ENCODE data around the gene SCAMP2.
"Not testable (repeated sequence)": the region's sequence is repeated elsewhere in the genome, so short reads cannot be mapped to it uniquely, and the experiment has no call there.

The SCAMP2 gene, protein sequence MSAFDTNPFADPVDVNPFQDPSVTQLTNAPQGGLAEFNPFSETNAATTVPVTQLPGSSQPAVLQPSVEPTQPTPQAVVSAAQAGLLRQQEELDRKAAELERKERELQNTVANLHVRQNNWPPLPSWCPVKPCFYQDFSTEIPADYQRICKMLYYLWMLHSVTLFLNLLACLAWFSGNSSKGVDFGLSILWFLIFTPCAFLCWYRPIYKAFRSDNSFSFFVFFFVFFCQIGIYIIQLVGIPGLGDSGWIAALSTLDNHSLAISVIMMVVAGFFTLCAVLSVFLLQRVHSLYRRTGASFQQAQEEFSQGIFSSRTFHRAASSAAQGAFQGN

DNA sequence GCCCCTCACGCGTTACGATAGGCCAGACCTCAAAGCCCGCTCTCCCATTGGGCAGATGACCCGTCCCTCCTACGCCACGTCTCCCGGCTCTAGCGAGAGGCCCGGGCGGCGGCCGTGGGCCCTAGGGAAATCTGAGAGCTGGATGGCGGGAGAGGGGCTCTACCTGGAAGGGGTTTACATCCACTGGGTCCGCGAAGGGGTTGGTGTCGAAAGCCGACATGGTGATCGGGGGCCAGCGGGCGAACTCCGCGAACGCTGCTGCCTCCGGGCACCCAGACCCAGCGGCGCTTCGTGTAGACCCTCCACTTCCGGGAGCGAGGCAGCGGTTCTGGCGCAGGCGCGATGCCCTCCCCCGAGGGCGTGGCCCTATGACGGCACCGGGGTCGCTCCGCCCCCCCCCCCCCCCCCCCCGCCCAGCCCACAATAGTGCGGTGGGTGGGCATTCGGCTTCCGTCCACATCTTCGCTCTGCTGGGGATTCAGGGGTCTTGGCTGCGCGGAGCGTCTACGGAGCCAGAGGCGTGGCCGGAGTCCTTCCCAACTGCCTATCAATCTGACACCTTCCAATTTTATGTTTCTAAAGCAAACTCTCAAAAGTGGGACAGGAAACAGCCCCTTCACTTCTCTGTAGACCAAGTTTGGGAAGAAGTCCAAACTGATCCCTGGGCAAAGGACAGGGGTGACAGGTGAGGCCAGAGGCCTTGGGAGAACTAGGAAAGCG lies at the start of gene SCAMP2:
Gene SCAMP2, minus strand, starts transcription at position 330 of the 720 bp plus-strand sequence. Its CDS starts 110 bp downstream, at position 220.
- DNase-seq (ENCODE audit: low read depth): peak; percentile 81

DNA sequence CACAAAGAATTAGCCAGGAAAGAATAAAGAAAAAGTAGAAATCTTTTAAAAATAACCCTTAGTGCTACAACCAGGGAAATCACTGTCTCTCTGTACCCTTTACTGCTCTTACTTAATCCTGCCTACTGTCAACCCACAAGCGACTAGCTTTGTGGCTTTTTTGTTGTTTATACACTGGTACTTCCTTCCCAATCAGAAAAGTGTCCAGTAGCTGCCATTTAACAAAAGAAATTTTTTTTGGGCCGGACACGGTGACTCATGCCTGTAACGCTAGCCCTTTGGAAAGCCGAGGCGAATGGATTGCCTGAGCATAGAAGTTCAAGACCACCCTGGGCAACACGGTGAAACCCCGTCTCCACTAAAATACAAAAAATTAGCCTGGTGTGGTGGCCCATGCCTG lies 47.3 kb upstream of the SCAMP2 start:
- DNase-seq (ENCODE audit: low read depth): no peak

DNA sequence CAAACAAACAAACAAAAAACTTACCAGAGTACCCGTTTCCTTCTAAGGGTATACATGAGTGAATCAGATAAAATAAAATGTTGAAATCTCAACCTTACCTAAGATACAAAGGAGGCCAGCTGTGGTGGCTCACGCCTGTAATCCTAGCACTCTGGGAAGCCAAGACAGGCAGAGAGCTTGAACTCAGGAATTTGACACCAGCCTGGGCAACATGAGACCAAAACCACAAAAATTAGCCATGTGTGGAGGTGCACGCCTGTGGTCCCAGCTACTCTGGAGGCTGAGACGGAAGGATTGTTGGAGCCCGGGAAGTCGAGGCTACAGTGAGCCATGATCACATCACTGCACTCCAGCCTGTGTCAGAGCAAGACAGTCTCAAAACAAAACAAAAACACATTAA lies 44.5 kb upstream of the SCAMP2 start:
- DNase-seq (ENCODE audit: low read depth): no peak

DNA sequence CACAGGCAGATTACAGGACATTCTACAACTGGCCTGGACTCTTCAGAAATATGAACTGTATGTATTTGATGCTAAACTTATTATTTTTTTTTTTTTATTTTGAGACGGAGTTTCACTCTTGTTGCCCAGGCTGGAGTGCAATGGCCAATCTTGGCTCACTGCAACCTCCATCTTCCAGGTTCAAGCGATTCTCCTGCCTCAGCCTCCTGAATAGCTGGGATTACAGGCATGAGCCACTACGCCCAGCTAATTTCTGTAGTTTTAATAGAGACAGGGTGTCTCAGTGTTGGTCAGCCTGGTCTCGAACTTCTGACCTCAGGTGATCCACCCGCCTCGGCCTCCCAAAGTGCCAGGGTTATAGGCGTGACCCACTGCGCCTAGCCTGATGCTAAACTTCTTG lies 40.6 kb upstream of the SCAMP2 start:
- DNase-seq (ENCODE audit: low read depth): not testable (repeated sequence)

DNA sequence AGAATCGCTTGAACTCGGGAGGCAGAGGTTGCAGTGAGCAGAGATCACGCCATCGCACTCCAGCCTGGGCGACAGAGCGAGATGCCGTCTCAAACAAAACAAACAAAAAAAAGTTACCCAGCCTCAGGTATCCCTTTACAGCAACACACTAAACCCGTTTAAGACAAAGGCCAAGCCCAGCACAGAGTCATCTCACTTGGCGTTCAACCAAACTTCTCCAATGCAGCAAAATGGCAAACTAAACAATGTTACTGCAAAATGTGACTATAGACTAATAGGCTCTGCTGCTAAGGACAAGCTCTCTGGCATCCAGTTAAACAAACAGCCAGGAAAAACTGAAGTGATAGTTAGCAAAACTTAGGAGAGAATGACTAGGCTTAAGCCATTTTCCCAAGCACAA lies 39.9 kb upstream of the SCAMP2 start:
- DNase-seq (ENCODE audit: low read depth): no peak

DNA sequence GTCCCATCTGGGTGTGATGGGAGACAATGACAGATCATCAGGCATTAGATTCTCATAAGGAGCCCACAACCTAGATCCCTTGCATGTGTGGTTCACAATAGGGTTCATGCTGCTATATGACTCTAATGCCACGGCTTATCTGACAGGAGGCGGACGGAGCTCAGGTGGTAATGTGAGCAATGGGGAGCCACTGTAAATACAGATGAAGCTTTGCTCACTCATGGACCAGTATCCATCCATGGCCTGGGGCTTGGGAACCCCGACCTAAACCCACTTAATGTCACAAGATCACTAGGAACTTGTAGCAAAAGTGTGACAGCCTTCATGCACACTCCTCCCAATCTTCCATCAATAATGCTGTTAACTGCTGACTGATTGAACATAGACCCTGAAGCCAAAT lies 35.5 kb upstream of the SCAMP2 start:
- DNase-seq (ENCODE audit: low read depth): no peak

DNA sequence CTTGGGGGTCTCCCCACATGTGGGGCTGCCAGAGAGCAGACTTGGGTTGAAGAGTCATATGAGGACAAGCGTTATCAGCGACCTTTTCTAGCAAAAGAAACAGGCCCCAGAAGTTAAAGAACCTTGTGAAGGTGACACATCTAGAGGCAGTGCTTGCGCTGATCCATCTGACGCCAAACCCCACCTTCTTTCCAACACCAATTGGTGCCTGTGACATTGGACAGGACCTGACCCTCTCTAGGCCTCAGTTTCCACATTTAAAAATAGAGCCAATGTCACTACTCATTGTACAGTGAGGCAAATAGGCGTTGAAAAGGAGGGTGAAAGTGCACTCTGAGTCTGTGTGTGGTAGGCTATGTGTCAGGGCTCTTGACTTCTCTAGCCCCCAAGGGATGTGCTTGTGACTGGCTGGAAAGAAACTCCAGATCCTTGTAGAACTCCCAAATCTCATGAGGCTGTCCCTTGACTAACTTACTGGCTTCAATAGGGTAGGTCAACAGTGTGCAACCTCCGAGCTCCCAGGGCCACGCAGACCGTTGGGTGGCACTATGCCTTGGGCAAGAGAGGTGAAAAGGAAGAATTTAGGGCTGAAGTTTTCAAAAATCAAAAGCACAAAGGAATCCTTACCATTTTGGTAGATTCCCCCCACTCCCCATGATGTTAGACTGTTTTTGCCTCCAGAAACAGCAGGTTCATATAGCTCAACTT lies 34.2 kb upstream of the SCAMP2 start:
- DNase-seq (ENCODE audit: low read depth): no peak

DNA sequence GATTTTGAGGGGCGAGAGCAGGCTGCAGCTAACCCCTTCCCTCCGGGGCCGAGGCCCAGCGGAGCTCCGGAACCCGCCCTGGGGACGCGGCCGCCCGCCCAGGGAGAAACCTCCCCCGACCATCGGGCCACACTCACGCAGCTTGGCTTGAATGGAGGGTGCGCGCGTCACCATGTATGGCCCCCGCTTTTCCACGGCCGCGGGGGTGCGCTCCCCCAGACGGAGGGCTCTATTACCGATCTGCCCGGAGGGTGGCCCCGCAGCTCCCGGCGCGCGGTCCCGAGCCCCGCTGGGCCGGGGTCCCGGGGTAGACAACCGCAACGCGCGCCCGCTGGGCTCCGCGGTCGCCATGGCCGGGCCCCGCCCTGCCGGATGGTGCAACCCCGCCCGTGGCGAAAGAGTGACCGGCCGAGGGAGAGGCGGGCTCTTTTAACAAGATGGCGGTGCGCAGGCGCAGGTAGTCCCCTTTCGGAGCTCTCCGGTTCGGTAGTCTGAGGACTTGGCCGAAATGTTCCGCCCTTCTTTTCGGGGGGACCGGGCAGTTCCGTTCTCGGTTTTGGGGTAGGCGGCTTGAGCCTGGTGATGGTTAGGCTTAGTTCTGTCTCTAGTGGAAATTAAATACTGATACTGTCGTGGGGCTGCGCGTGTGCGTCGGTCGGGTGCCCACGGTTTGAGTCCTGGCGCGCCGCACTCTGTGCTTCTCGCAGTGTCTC lies 33.4 kb upstream of the SCAMP2 start, which contains the start of gene FAM219B:
Gene FAM219B, minus strand, starts transcription at position 402 of the 713 bp plus-strand sequence. Its CDS starts 51 bp downstream, at position 351.
- DNase-seq (ENCODE audit: low read depth): peak; percentile 59

DNA sequence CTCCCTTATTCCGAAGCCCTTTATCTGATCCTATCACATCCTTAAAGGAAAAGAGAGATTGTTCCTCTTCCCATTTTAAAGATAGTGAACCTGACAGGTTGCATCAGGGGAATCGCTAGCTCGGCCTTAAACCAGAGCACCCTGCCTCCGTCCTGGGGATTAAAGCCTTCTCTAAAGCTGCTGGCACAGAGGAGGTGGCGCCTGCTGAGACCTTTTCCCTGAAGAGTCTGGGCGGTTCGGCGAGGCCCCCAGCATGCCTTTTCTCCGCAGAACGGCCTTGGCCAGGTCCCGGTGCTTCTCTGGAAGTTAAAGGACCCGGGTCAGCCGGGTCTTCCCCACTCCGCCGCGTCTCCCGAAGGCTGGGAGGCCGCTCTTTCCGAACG lies 32.9 kb upstream of the SCAMP2 start:
- no peak for DNase-seq (ENCODE audit: low read depth)

DNA sequence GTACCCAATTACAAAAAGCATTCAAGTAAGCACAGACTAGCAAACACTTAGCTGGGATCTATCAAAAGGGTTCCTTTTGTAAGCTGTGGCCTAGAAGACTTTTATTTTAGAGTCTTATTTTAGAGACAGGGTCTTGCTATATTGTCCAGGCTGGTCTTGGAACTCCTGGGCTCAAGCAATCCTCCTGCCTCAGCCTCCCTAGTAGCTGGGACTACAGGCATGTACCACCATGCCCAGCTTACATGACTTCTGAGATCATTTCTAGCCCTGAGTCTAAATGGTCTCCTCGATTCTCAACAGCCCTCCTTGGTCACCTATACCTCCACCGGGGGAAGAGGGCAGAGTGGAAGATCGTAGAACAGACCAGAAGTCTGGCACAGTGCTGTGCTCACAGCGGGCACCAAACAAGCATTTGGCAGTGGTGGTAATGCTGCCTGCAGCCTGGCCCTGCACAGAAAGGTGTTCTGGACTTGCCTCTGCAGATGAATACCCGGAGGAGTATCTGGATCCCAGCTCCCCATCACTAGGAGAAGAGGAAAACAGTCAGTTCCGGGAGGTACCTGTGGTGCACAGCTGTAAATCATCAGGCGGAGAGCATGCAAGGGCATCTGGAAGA lies 31.1 kb upstream of the SCAMP2 start:
- DNase-seq (ENCODE audit: low read depth): no peak

DNA sequence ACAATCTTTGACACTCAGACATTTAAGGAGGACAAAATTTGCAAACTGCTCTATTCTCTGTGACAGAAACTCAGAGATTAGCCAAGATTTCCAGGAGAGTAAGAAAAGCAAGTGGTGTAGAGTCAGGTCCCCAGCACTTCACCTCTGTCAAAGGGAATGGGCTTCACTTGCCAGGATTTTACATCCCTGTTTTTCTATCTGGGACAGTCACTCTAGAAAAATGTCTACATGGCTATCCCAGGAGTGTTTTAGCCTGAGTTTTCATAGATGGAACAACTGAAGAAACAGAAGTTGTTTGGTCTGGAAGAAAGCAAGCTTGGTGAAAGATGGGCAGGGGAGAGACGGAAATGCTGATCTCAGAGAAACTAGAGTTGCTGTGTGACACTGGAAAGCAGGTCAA lies 30.5 kb upstream of the SCAMP2 start:
- no peak for DNase-seq (ENCODE audit: low read depth)

DNA sequence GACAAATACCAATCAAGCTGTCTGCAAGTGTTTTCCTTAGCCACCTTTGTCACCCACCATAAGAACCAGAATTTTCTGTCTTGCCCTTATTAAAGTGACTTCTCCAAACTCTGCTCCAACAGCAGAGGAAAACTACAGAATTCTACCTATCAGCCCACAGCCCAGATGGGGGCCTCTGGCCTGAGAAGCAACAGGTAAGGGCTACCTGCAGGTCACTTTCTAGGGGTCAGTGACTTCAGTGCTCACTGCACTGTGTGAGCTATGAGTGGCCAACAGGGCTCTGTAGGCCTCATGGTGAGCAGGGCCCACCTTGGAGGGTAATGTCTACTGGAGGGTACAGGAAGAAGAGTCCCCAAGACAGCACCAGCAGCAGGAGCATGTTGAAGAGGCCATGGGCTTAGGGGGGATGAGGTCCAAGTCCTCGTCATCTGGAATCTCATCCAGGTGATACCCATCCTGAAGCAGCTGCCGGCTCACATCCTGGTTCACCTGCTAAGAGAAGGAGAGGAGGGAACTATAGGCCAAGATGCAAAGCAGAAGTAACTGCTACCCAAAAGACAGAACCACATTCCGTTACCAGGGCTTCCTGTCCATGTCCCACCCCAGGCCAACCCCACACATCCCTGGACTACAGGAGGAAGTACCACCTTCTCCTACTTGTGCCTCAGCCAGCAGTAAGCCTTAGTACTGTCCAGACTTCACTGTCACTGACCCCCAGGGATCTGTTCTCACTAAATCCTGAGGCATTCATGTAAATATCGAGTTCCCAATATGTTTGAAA lies 29.3 kb upstream of the SCAMP2 start:
- no peak for DNase-seq (ENCODE audit: low read depth)

DNA sequence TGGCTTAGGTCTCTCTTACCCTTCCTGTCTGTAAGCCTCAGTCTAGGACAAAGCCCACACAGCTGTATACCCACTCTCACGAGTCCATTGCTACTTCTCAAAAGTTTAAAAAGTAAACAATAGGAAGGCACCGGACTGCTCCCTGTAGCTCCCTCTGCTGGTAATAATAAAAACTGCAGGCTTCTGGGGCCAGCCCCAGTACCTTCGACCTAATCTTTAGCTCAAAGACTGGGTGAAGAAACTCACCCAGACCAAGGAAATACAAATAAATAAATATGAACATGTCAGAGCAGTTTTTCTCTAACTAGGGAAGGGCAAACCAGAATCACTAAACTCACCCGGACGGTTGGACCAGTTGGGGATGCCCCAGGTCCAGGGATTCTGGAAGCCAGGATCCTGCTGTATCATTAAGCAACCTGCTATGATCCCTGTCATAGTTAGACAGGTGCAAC lies 28.5 kb upstream of the SCAMP2 start:
- peak; percentile 45 for DNase-seq (ENCODE audit: low read depth)

DNA sequence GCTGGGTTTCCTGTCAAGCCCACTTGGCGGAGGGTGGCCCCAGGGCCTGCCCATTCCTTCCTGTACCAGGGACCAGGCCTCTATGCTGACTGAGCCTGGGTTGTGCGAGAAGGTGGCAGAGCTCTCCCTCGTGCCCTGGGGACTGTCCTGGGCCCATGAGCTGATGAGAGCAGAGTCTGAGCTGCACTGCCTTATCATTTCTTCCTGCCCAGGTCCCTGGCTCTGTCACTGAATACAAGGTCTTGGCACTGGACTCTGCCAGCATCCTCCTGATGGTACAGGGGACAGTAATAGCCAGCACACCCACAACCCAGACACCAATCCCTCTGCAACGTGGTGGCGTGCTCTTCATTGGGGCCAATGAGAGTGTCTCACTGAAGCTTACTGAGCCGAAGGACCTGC lies 24.1 kb upstream of the SCAMP2 start:
- DNase-seq (ENCODE audit: low read depth): no peak

DNA sequence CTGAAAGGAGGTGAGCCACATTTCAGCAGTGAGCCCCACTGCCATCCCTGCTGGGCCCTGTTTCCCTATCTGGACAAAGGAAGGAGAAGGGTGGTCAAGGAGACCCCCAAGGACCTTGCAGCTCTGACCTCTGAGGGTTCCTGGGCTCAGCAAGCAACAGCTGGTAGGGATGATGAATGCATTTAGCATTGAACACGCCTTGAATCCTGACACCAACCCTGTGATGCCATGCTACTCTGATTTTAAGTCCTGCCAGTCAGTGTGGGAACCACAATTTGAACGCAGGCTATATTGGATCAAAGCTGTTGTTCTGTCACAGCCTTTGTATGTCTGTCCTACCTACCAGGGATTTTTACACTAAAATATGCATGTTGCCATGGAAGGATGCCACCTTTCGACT lies 23.2 kb upstream of the SCAMP2 start:
- no peak for DNase-seq (ENCODE audit: low read depth)

DNA sequence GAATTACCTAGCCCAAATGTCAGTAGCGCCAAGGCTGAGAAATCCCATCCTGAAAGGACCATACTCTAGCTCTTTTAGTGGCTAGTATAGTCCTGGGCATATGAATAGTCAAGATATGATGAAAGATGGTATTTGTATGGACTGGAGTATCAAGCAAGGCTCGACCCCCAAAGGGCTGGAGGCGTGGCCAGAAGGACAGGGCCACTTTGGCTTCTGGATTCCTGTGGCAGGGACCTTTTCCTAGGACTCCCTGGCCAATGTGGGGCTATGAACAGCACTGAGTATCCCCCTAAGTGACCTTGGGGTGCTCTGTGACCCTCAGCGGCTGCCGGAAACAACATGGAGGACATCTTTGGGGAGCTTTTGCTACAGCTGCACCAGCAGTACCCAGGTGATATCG lies 22.7 kb upstream of the SCAMP2 start:
- no peak for DNase-seq (ENCODE audit: low read depth)

DNA sequence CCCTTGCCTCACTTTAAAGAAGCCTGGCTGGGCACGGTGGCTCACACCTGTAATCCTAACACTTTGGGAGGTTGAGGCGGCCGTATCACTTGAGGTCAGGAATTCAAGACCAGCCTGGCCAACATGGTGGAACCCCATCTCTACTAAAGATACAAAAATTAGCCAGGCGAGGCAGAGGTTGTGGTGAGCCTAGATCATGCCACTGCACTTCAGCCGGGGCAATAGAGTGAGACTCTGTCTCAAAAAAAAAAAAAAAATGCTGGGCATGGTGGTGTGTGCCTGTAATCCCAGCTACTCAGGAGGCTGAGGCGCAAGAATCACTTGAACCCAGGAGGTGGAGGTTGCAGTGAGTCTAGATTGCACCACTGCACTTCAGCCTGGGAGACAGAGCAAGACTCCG lies 21.2 kb upstream of the SCAMP2 start:
- DNase-seq (ENCODE audit: low read depth): not testable (repeated sequence)

DNA sequence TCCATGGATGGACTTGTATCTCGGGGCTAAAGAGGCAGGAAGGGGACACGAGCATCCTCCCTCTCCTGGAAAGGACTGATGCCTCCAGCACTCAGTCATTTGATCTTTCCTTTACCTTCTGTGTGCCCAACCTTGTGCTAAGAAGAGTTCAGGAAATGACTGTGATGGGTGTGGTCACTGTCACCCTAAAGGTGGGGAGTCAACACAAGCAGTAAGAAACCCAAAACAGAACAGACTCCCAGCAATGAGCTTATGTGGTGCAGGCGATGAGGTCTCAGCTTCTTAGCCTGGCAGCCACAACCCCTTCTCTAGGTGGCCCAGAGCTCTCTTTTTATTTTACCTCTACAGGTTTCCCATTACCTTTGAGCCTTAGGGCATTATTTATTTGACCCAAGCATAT lies 20.5 kb upstream of the SCAMP2 start:
- no peak for DNase-seq (ENCODE audit: low read depth)

DNA sequence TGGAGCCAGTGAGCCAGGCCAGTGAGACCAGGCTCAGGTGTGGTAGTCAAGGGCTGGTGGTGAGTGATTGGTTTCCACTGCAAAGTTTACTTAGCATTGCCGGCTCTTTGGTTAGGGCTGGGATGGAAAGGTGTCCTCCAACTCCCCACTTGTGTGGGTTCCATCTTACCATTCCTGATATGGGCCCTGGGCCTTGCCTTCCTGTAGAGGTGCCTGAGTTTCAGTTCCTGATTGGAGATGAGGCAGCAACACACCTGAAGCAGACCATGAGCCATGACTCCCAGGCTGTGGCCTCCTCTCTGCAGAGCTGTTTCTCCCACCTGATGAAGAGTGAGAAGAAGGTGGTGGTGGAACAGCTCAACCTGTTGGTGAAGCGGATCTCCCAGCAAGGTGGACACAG lies 19.8 kb upstream of the SCAMP2 start:
- no peak for DNase-seq (ENCODE audit: low read depth)

DNA sequence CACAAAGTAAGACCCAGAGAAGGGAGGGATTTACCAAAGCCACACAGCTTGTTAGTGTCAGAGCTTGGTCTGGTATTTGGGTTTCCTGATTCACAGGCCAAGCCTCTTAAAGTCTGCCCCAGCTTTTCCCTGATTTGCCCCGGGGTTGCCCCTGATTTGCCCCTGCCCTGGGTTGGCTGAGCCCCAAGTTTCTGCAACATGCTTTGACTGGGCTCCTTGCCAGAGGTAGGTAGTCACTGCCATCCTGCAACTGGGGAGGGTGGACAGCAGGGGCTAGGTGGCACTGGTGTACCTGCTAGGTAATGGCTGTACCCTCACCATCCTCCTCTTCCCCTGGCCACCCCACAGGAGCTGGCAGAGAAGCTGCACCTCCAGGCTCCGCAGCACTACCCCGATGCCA lies 19.1 kb upstream of the SCAMP2 start:
- DNase-seq (ENCODE audit: low read depth): no peak

DNA sequence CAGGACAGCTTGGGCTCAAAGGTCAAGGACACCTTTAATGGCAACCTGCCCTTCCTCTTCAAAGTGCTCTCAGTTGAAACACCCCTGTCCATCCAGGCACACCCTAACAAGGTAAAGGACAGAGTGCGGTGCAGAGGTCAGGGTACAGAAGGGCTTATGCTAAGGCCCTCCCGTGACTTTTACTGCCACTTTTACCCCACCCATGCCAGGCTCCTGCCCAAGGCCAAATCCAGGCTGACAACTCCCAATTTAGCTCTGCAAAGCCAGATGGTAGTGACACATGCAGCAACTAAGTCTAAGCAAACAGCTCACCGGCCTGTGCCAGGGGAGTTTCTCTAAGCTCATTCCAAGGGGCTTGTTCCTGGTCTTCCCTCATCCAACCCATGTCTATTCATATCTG lies 18.3 kb upstream of the SCAMP2 start:
- no peak for DNase-seq (ENCODE audit: low read depth)

Data from stimulated activated CD4-positive, alpha-beta T cell treated with anti-CD3 and anti-CD28 coated beads, Interleukin-2, amount 100 ng/mL, for 4 hours (primary cell).